DND-41 (cell line): ENCODE measurements around the gene ASB4.

ENCODE experiments used
- CTCF ChIP-seq: IDR thresholded peaks from 2 replicates; pipeline ENCODE4 v1.5.1; 2012; ENCODE audit warnings: borderline replicate concordance, low read length, moderate library complexity, mild to moderate bottlenecking; ENCODE audit not compliant: poor library complexity, severe bottlenecking; ENCODE audit errors: extremely low read depth
- EZH2 ChIP-seq: IDR thresholded peaks from 3 replicates; pipeline ENCODE4 v1.6.1; 2012; ENCODE audit warnings: borderline replicate concordance, low read depth, mild to moderate bottlenecking, moderate library complexity, low read length, inconsistent platforms; ENCODE audit not compliant: severe bottlenecking

GRCh38 chr7:95530881-95531280, 45.1 kb downstream of the ASB4 start:
- TF ChIP-seq CTCF (no peak), EZH2 (no peak)
